Fibroblast of lung (primary cell): ENCODE data around the gene ANAPC16. TPM values are rescaled to one million over a fixed set of nuclear protein-coding genes. Genes with fewer than 3 reads are reported as not detected.

Experiments
- DNase-seq, 2 donors: peaks; one replicate each; pipeline versions ENCODE4 v3.0.0 to v3.0.0-alpha.2; 2010; ENCODE audit warnings: low read depth in 2 of 2
- H2AFZ ChIP-seq: 2 replicates; pipeline ENCODE4 v1.5.1; 2012; ENCODE audit warnings: low read length, control low read depth, inconsistent platforms
- H3K27ac ChIP-seq: 2 replicates; pipeline ENCODE4 v1.5.1; 2011; ENCODE audit warnings: low read length, control low read depth; ENCODE audit not compliant: insufficient read depth
- H3K27me3 ChIP-seq: 2 replicates; pipeline ENCODE4 v1.5.1; 2011; ENCODE audit warnings: mild to moderate bottlenecking, low read length; ENCODE audit not compliant: control insufficient read depth, insufficient read depth
- H3K36me3 ChIP-seq: 2 replicates; pipeline ENCODE4 v1.5.1; 2011; ENCODE audit warnings: low read length; ENCODE audit not compliant: control insufficient read depth, insufficient read depth
- H3K4me1 ChIP-seq: 2 replicates; pipeline ENCODE4 v1.5.1; 2011; ENCODE audit warnings: low read length; ENCODE audit not compliant: control insufficient read depth, insufficient read depth; ENCODE audit errors: extremely low read depth
- H3K4me2 ChIP-seq: 2 replicates; pipeline ENCODE4 v1.5.1; 2011; ENCODE audit warnings: low read length, control low read depth; ENCODE audit not compliant: insufficient read depth; ENCODE audit errors: extremely low read depth
- H3K4me3 ChIP-seq, 4 experiments: fragments of 200-600 bp in 1 of 4; sonication (generic) in 1 of 4; replicated peaks in 1 of 4; 2 replicates each; pipeline ENCODE4 v1.5.1; 2011 to 2016; ENCODE audit warnings: low read length in 4 of 4, low read depth in 3 of 4, mild to moderate bottlenecking in 3 of 4, control low read depth in 2 of 4, inconsistent platforms in 1 of 4, mixed read lengths in 1 of 4; ENCODE audit not compliant: insufficient read depth in 1 of 4; ENCODE audit errors: control extremely low read depth in 1 of 4
- H3K79me2 ChIP-seq: 2 replicates; pipeline ENCODE4 v1.5.1; 2012; ENCODE audit warnings: mild to moderate bottlenecking, low read length, inconsistent platforms; ENCODE audit not compliant: control insufficient read depth, insufficient read depth
- H3K9ac ChIP-seq: 2 replicates; pipeline ENCODE4 v1.5.1; 2011; ENCODE audit warnings: mild to moderate bottlenecking, low read length, control low read depth; ENCODE audit not compliant: insufficient read depth
- H3K9me3 ChIP-seq: 2 replicates; pipeline ENCODE4 v1.5.1; 2012; ENCODE audit warnings: low read depth, low read length; ENCODE audit not compliant: control insufficient read depth, insufficient read depth
- H4K20me1 ChIP-seq: 2 replicates; pipeline ENCODE4 v1.5.1; 2011; ENCODE audit warnings: low read length; ENCODE audit not compliant: control insufficient read depth, insufficient read depth; ENCODE audit errors: extremely low read depth
- CTCF ChIP-seq, 2 donors: IDR thresholded peaks in 1 of 2; conservative IDR thresholded peaks in 1 of 2; 1 replicate in 1 of 2; 2 replicates in 1 of 2; pipeline ENCODE4 v1.5.1; 2011 to 2012; ENCODE audit warnings: low read length in 2 of 2, control low read depth in 1 of 2, inconsistent platforms in 1 of 2, low read depth in 1 of 2, mild to moderate bottlenecking in 1 of 2
- EZH2 ChIP-seq: IDR thresholded peaks from 2 replicates; pipeline ENCODE4 v1.5.1; 2012; ENCODE audit warnings: low read length, control low read depth, mild to moderate bottlenecking; ENCODE audit errors: missing control alignments
- polyA plus RNA-seq, 2 donors: library from polyadenylated mRNA; depleted of rRNA in 1 of 2; stranded (reverse) in 1 of 2; unstranded in 1 of 2; fragments of >200 nt; gene quantifications; 2 replicates each; pipeline ENCODE4 v1.2.1, GENCODE V29; 2011 to 2012; ENCODE audit warnings: missing spikeins in 1 of 2
- total RNA-seq: library from RNA; depleted of rRNA; stranded (reverse); fragments of >200 nt; gene quantifications from 2 replicates; pipeline ENCODE4 v1.2.1, GENCODE V29; 2014

ANAPC16 gene
- total and polyA plus RNA-seq, 2 donors (not counting 1 experiment from before 2014, with no cell fraction given) = 47.2 to 73.6 TPM

- Histone ChIP-seq H3K9ac (no peak overlapping the region), H3K4me3 (no peak overlapping the region), H3K4me2 (no peak overlapping the region), H3K36me3 (no peaks in the 10 kb centered on the region), H3K27me3 (no peaks in the 10 kb centered on the region), H4K20me1 (no peaks in the 10 kb centered on the region), H3K79me2 (no peaks in the 10 kb centered on the region), H3K4me1 (no peaks in the 10 kb centered on the region), H3K9me3 (no peaks in the 10 kb centered on the region), H3K27ac (no peak overlapping the region), H2AFZ (no peak overlapping the region)
- no peak for DNase-seq
- no peak for TF ChIP-seq CTCF (conservative IDR thresholded peaks at IDR 0.05 in 1 of 2, IDR thresholded peaks at IDR 0.05 in 1 of 2; ENCODE audit: low read depth in 1 of 2, low read length in 2 of 2)
- no peak for TF ChIP-seq EZH2
Measured at GRCh38 chr10:72200883-72201282, 14.9 kb upstream of the ANAPC16 start.

- no peaks in the 10 kb centered on the region for H3K27me3 ChIP-seq
Measured at GRCh38 chr10:72201293-72201692, 14.5 kb upstream of the ANAPC16 start.

GRCh38 chr10:72204296-72204695, 11.5 kb upstream of the ANAPC16 start:
- H3K36me3 ChIP-seq = no peaks in the 10 kb centered on the region
- no peak overlapping the region for H2AFZ ChIP-seq
- H3K27me3 ChIP-seq = no peaks in the 10 kb centered on the region
- TF ChIP-seq CTCF (conservative IDR thresholded peaks at IDR 0.05 in 1 of 2, IDR thresholded peaks at IDR 0.05 in 1 of 2; ENCODE audit: low read depth in 1 of 2, low read length in 2 of 2) (no peak), EZH2 (no peak)
- no peaks in the 10 kb centered on the region for H4K20me1 ChIP-seq
- H3K9me3 ChIP-seq = no peaks in the 10 kb centered on the region
- H3K4me1 ChIP-seq = no peaks in the 10 kb centered on the region
- H3K79me2 ChIP-seq = no peaks in the 10 kb centered on the region
- H3K9ac ChIP-seq = no peak overlapping the region
- H3K27ac ChIP-seq = no peak overlapping the region
- H3K4me2 ChIP-seq = no peak overlapping the region
- DNase-seq = peak in 1 of 2 donors; percentile 22
- H3K4me3 ChIP-seq = no peak overlapping the region

More at GRCh38 chr10:72201293-72201692, 14.5 kb upstream of the ANAPC16 start:
- H3K36me3 ChIP-seq = no peaks in the 10 kb centered on the region
- no peak overlapping the region for H3K4me2 ChIP-seq
- no peaks in the 10 kb centered on the region for H3K9me3 ChIP-seq
- no peak overlapping the region for H3K9ac ChIP-seq
- no peaks in the 10 kb centered on the region for H4K20me1 ChIP-seq
- no peaks in the 10 kb centered on the region for H3K79me2 ChIP-seq
- H3K27ac ChIP-seq = no peak overlapping the region
- DNase-seq = no peak
- no peak overlapping the region for H2AFZ ChIP-seq
- no peak overlapping the region for H3K4me3 ChIP-seq
- H3K4me1 ChIP-seq = no peaks in the 10 kb centered on the region
- TF ChIP-seq CTCF (conservative IDR thresholded peaks at IDR 0.05 in 1 of 2, IDR thresholded peaks at IDR 0.05 in 1 of 2; ENCODE audit: low read depth in 1 of 2, low read length in 2 of 2) (no peak), EZH2 (no peak)
